CD4-positive, alpha-beta T cell treated with Interleukin-2 at 100 ng/mL for 4 hours (primary cell): ENCODE data around the gene IL17RE.

Experiments used
- DNase-seq: peaks from one replicate; pipeline ENCODE4 v3.0.0-alpha.2; 2020; ENCODE audit warnings: low spot score

The IL17RE gene

GRCh38 chr3:9955611-9956352 lies 53.1 kb downstream of the IL17RE start:
- DNase-seq: no peak

DNA sequence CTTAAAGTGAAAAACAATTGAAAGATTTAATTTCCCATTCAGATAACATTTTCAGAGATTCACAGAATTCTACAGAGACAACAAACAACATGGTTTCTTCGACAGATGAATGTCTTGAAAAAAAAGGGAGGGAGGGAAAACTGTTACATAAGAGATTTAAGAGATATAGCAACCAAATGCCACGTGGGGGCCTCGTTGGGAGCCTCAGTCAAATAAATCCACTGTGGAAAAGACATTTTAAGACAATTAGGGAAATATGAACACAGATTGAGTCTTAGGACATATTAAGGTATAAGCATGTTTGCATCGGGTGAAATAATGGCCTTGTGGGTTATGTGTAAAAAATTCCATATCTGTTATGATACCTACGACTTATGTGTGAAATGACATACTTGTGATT lies 54.6 kb downstream of the IL17RE start:
- DNase-seq: no peak

GRCh38 chr3:9965200-9965875 lies 62.7 kb downstream of the IL17RE start:
- no peak for DNase-seq
